ENCODE measurements around the gene UNC13B. TPM values are rescaled to one million over a fixed set of nuclear protein-coding genes. Genes with fewer than 3 reads are reported as not detected.

UNC13B gene
- total and polyA plus RNA-seq, 2 of the 8 experiments (the other 6 are each of a cell fraction or from before 2014, with no cell fraction given) = 23.1 to 51.7 TPM

DNA sequence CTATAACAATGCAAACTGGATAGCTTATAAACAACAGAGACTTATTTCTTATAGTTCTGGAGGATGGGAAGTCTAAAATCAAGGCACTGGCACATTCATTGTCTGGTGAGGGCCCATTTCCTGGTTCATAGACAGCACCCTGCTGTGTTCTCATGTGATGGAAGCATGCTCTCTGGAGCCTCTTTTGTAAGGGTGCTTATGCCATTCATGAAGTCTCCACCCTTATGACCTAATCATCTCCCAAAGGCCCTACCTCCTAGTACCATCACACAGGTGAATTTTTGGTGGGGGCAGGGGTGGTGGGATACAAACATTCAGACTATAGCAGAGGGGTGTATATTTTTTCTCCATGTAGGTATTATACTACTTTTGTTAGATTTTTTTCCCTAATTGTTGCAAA is 92.4 kb downstream of the UNC13B start:
- Histone ChIP-seq H4K91ac (replicated peaks; ENCODE audit: insufficient read length, low read length) (no peak overlapping the region), H3K27me3 (replicated peaks in 1 of 4; ENCODE audit: control insufficient read depth in 3 of 4, extremely low read depth in 1 of 4, insufficient read depth in 3 of 4, low read length in 3 of 4) (no peaks in the 10 kb centered on the region; a peak in 1 of 7 replicates), H2BK120ac (replicated peaks; ENCODE audit: low read depth, low read length) (no peak overlapping the region), H4K5ac (ENCODE audit: insufficient read length, low read depth, low read length) (no peak overlapping the region), H2BK12ac (ENCODE audit: low read depth, low read length) (no peak overlapping the region), H3K4me3 (ENCODE audit: extremely low read depth in 1 of 4, insufficient read depth in 2 of 4, low read depth in 3 of 4, low read length in 4 of 4) (no peak overlapping the region), H3K14ac (ENCODE audit: insufficient read length) (no peak overlapping the region), H4K8ac (ENCODE audit: extremely low read depth, insufficient read depth, low read length) (no peak overlapping the region), H3K4ac (replicated peaks; ENCODE audit: insufficient read length, low read depth, low read length) (no peak overlapping the region), H3K79me1 (ENCODE audit: low read depth, low read length) (no peaks in the 10 kb centered on the region), H3K4me2 (ENCODE audit: insufficient read depth in 1 of 2, low read depth in 2 of 2, low read length in 2 of 2) (no peak overlapping the region), H2AFZ (ENCODE audit: low read length) (no peak overlapping the region), H2BK20ac (ENCODE audit: low read length) (no peak overlapping the region), H3K79me2 (ENCODE audit: control insufficient read depth in 1 of 2, insufficient read depth in 2 of 2, low read length in 2 of 2) (no peaks in the 10 kb centered on the region), H2BK15ac (ENCODE audit: low read length) (no peak overlapping the region), H3K27ac (ENCODE audit: low read depth, low read length) (no peak overlapping the region), H2BK5ac (ENCODE audit: low read depth, low read length) (no peak overlapping the region), H3K56ac (replicated peaks; ENCODE audit: insufficient read length, low read depth, low read length) (no peak overlapping the region), H3K4me1 (replicated peaks in 1 of 4; ENCODE audit: control insufficient read depth in 3 of 4, insufficient read depth in 4 of 4, low read length in 3 of 4) (peaks cover 0 to 3% (median 0%) of the 10 kb centered on the region in 4 experiments; a peak in 1 of 7 replicates), H3K9me3 (ENCODE audit: insufficient read depth in 2 of 2, low read depth in 1 of 2, low read length in 1 of 2) (no peaks in the 10 kb centered on the region), H3K23me2 (ENCODE audit: low read depth, low read length) (no peaks in the 10 kb centered on the region), H3K9ac (replicated peaks in 1 of 4; ENCODE audit: extremely low read depth in 1 of 4, low read depth in 3 of 4, low read length in 3 of 4) (no peak overlapping the region), H3K18ac (ENCODE audit: extremely low read depth, low read length) (no peak overlapping the region), H4K20me1 (replicated peaks in 1 of 2; ENCODE audit: control insufficient read depth in 1 of 2, insufficient read depth in 2 of 2, low read length in 2 of 2) (no peaks in the 10 kb centered on the region), H3K23ac (ENCODE audit: insufficient read length) (no peak overlapping the region), H2AK5ac (ENCODE audit: low read depth, low read length) (no peak overlapping the region), H3K36me3 (ENCODE audit: control insufficient read depth in 2 of 4, insufficient read depth in 4 of 4, low read length in 3 of 4) (no peaks in the 10 kb centered on the region)
- FAIRE-seq (no peak), DNase-seq (ENCODE audit: low read depth in 1 of 2, low spot score in 2 of 2) (no peak)
- ChIA-PET POLR2A (ENCODE audit: partially characterized antibody) (no interaction called here), CTCF (ENCODE audit: partially characterized antibody) (no interaction called here)
- TF ChIP-seq POLR2A (IDR thresholded peaks at IDR 0.05; ENCODE audit: control extremely low read depth in 1 of 2, low read depth in 2 of 2, low read length in 2 of 2) (no peak), GTF2F1 (IDR thresholded peaks at IDR 0.05; ENCODE audit: borderline replicate concordance, low read depth, low read length) (no peak), CREB1 (IDR thresholded peaks at IDR 0.05) (no peak), ZNF274 (IDR thresholded peaks at IDR 0.05; ENCODE audit: borderline replicate concordance, extremely low read depth, low read length) (no peak)
